Esophagus squamous epithelium (tissue), 4 donors: ENCODE results near the gene HBQ1.
A peak's percentile ranks its signal among the peaks of the same experiment; 100 is the strongest.

ENCODE experiments used
- POLR2A ChIP-seq, 4 donors: fragments of 450-650 bp; IDR thresholded peaks; one replicate each; pipeline ENCODE4 v1.6.1; 2017; ENCODE audit warnings: antibody characterized with exemption in 4 of 4, mild to moderate bottlenecking in 4 of 4, moderate library complexity in 3 of 4
- TF ChIP-seq, protein P1 (sequence below), 6 experiments: fragments of 450-650 bp in 4 of 6; fragments of 200-600 bp in 2 of 6; sonication (generic) in 2 of 6; IDR thresholded peaks; one replicate each; pipeline ENCODE4 v1.5.1; 2016 to 2019; ENCODE audit warnings: antibody characterized with exemption in 6 of 6, mild to moderate bottlenecking in 4 of 6, moderate library complexity in 4 of 6

DNA sequence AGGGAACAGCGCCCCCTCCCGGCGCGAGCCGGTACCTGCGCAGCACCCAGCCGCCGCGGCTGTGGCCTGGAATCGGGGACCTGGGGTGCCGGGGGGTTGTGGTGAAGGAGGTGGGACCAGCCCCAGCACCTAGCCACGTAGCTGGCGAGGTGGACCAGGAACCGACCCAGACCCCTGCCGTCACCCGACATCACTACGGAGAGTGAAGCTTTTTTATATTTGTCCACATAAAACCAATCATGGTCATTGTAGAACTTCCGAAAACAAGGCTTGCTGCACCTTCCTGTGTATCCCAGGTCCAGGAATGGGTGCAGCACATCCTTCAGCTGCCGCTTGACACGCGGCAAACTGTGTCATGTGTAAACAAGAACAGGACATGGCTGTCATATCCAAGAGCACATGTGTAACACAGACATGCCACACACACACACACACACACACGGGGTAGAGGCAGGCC, 1.3 kb downstream of the HBQ1 start:
- TF ChIP-seq, protein P1, sequence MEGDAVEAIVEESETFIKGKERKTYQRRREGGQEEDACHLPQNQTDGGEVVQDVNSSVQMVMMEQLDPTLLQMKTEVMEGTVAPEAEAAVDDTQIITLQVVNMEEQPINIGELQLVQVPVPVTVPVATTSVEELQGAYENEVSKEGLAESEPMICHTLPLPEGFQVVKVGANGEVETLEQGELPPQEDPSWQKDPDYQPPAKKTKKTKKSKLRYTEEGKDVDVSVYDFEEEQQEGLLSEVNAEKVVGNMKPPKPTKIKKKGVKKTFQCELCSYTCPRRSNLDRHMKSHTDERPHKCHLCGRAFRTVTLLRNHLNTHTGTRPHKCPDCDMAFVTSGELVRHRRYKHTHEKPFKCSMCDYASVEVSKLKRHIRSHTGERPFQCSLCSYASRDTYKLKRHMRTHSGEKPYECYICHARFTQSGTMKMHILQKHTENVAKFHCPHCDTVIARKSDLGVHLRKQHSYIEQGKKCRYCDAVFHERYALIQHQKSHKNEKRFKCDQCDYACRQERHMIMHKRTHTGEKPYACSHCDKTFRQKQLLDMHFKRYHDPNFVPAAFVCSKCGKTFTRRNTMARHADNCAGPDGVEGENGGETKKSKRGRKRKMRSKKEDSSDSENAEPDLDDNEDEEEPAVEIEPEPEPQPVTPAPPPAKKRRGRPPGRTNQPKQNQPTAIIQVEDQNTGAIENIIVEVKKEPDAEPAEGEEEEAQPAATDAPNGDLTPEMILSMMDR (IDR thresholded peaks at IDR 0.05): peak; percentile 93 to 99 (median 97)
- TF ChIP-seq POLR2A (IDR thresholded peaks at IDR 0.05): no peak
